Psoas muscle (tissue), 8 donors: ENCODE measurements around the gene ORAI1. TPM values are rescaled to one million over a fixed set of nuclear protein-coding genes. Genes with fewer than 3 reads are reported as not detected.
"Not testable (repeated sequence)": the region's sequence is repeated elsewhere in the genome, so short reads cannot be mapped to it uniquely, and the experiment has no call there.

Source experiments
- ATAC-seq, 4 donors: fragments of 200-7000 bp; cut with Tn5 transposase; one replicate each; pipeline ENCODE4 v1.9.1; 2020; ENCODE audit warnings: moderate library complexity in 3 of 4, mild to moderate bottlenecking in 2 of 4
- DNase-seq, 2 donors: peaks; one replicate each; pipeline ENCODE4 v3.0.0-alpha.2; 2020
- H3K27ac ChIP-seq: fragments of 200-600 bp; one replicate; pipeline ENCODE4 v1.8.0; 2022
- H3K27me3 ChIP-seq, 3 donors: fragments of 200-600 bp in 1 of 3; one replicate each; pipeline versions ENCODE4 v1.6.1 to v1.8.0; 2013 to 2022; ENCODE audit warnings: low read length in 2 of 3, mild to moderate bottlenecking in 2 of 3, moderate library complexity in 1 of 3; ENCODE audit not compliant: insufficient read depth in 3 of 3
- H3K36me3 ChIP-seq, 2 donors: fragments of 200-600 bp in 1 of 2; one replicate each; pipeline versions ENCODE4 v1.6.1 to v1.8.0; 2013 to 2022; ENCODE audit warnings: low read depth in 1 of 2, mild to moderate bottlenecking in 1 of 2, moderate library complexity in 1 of 2; ENCODE audit not compliant: insufficient read depth in 1 of 2
- H3K4me1 ChIP-seq: fragments of 200-600 bp; one replicate; pipeline ENCODE4 v1.8.0; 2022
- H3K4me3 ChIP-seq: fragments of 200-600 bp; one replicate; pipeline ENCODE4 v1.8.0; 2022; ENCODE audit warnings: mild to moderate bottlenecking
- H3K9me3 ChIP-seq: fragments of 200-600 bp; one replicate; pipeline ENCODE4 v1.8.0; 2022
- WGBS, 3 donors: extraction: QIAGEN DNeasy Blood & Tissue Kit; methylation state at CpG; one replicate each; pipeline versions ENCODE4 v1.1.6 to v1.1.7; 2013; 5-methylcytosine and 5-hydroxymethylcytosine counted together
- intact Hi-C, 2 donors: fragments of 100-400 bp; cut with DNase I; formaldehyde crosslinking; loops; one replicate each; pipeline versions ENCODE4 v1.11.0 to v1.14.2; 2022
- polyA plus RNA-seq, 3 donors: library from polyadenylated mRNA; stranded (reverse); fragments of 200-250 nt; gene quantifications; one replicate each; pipeline ENCODE4 v1.2.3, GENCODE V29; 2013
- total RNA-seq, 4 donors: library from RNA; stranded (reverse); fragmentation: NEBNext Ultra II Directional in 2 of 4; extraction: Animal tissue kit (Norgen Biotek cat#: 25700) in 2 of 4; gene quantifications; one replicate each; pipeline versions ENCODE4 v1.2.1 to v1.2.4, GENCODE V29; 2021 to 2023
- TF ChIP-seq, protein P1 (sequence below): fragments of 200-600 bp; IDR thresholded peaks from one replicate; pipeline ENCODE4 v1.8.0; 2022; ENCODE audit warnings: antibody characterized with exemption
- donor health status: healthy with polysubstance abuse.
- donor health status: DM: no; HTN: no; CAD: no; lungs with moderate emphysema.
- donor health status: Bipolar disorder and iron deficiency.
- donor health status: healthy.
- donor health status: DM: yes; HTN: yes; CAD: no.
- donor health status: DM: no; HTN: no; CAD: no.
- donor health status: DM: no; HTN: no; CAD: no.
- donor health status: DM: yes; HTN: yes; CAD: no.

ORAI1 gene
- total and polyA plus RNA-seq, 7 donors = 17.9 to 75.5 (median 27.4) TPM

DNA sequence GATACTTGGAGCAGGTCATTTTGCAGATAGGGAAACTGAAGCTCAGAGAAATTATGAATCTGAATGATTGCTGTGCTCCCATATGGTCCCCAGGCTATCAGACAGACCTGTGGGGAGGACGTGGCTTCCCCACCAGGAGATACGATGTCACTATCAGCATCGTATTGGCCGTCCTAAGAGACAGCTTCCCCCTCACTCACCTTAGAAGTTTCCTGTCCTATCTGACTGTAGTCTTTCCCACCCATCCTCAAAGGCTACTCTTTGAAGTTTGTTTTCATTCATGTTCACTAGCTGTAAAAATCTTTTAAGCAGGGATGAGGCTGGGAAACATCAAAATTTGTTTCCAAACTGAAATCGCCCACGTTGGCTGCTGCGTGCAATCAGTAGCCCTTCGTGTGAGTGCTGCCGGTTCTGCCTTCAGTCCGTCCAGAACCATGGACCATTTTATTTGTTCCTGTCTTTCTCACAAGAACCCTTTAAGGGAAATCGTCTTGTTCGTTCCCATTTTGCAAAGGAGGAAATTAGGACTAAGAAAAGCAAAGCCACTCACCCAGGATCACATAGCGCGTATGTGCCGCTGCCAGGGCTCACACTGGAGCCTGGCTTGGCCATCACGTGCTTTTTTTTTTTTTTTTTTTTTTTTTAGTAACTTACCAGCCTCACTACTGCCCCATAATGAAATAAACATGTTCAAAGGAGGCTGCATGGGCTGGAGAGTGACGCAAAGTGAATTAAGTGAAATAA, 44.5 kb upstream of the ORAI1 start:
- TF ChIP-seq, protein P1, sequence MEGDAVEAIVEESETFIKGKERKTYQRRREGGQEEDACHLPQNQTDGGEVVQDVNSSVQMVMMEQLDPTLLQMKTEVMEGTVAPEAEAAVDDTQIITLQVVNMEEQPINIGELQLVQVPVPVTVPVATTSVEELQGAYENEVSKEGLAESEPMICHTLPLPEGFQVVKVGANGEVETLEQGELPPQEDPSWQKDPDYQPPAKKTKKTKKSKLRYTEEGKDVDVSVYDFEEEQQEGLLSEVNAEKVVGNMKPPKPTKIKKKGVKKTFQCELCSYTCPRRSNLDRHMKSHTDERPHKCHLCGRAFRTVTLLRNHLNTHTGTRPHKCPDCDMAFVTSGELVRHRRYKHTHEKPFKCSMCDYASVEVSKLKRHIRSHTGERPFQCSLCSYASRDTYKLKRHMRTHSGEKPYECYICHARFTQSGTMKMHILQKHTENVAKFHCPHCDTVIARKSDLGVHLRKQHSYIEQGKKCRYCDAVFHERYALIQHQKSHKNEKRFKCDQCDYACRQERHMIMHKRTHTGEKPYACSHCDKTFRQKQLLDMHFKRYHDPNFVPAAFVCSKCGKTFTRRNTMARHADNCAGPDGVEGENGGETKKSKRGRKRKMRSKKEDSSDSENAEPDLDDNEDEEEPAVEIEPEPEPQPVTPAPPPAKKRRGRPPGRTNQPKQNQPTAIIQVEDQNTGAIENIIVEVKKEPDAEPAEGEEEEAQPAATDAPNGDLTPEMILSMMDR = no peak
- ATAC-seq (peak; percentile 54 to 79 (median 74)), DNase-seq (peak; percentile 44 to 83)
- H3K4me3 ChIP-seq = peak overlapping the region; percentile 82
- H3K27ac ChIP-seq = peak overlapping the region; percentile 93
- no peaks in the 10 kb centered on the region for H3K36me3 ChIP-seq
- WGBS, 3 donors = 14 to 24% (median 16%) methylated on average over 17 of the region's 17 CpGs
- H3K4me1 ChIP-seq = peaks cover 32% of the 10 kb centered on the region
- intact Hi-C loops = no loop called here
- no peaks in the 10 kb centered on the region for H3K27me3 ChIP-seq
- H3K9me3 ChIP-seq = no peaks in the 10 kb centered on the region

DNA sequence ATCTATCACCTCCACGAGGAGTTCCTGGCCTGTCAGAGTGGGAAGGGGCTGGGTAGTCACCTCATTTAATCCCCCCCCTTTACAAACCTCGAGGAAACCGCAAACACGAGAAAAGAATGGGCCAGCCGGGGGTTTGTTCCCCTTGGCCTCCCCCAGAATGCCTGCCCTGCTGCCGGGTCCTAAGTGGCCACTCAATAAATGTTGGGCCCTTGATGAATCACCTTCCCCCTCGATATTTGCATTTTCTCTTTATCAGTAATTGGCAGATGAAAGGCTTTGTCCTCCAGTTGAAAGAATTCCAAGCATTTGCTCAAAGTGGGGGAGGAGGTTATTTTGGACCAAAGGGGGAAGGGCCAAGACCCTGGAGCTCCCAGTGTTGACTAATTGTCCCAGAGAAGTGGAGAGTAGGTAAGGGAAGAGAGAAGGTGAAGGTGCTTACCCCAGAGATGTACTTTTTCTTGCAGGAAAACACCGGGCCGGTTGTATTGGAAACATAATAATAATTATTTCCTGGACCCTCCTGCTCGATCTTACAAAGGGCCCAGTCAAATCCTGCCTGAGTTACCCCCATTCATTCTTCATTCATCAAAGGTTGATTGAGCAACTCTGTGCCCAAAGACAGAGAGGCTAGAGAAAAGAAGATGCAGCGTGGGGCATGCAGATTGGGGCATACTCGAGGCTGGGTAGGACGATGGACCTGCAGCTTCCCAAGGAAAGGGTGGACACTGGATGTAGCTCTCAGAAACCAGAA, 43.6 kb upstream of the ORAI1 start:
- Histone ChIP-seq H3K36me3 (no peaks in the 10 kb centered on the region), H3K4me3 (peak overlapping the region; percentile 82), H3K27ac (peak overlapping the region; percentile 93), H3K27me3 (no peaks in the 10 kb centered on the region), H3K4me1 (peaks cover 34% of the 10 kb centered on the region), H3K9me3 (no peaks in the 10 kb centered on the region)
- intact Hi-C loops = no loop called here
- WGBS, 3 donors = 57 to 67% (median 62%) methylated on average over 13 of the region's 13 CpGs
- ATAC-seq (no peak), DNase-seq (no peak)
- TF ChIP-seq, protein P1 = no peak

DNA sequence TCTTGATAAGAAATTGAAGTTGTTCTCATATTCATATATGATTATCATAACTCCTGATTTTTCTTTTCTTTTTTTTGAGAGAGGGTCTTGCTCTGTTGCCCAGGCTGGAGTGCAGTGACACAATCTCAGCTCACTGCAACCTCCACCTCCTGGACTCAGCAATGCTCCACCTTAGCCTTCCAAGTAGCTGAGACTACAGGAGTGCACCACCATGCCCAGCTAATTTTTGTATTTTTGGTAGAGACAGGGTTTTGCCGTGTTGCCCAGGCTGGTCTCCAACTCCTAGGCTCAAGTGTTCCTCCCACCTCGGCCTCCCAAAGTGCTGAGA, 43.0 kb upstream of the ORAI1 start:
- 56 to 75% (median 63%) methylated on average over 2 of the region's 2 CpGs for WGBS, 3 donors
- peaks cover 29% of the 10 kb centered on the region for H3K4me1 ChIP-seq
- DNase-seq, intact Hi-C loops, H3K9me3 ChIP-seq, H3K36me3 ChIP-seq, H3K4me3 ChIP-seq, ATAC-seq, H3K27me3 ChIP-seq: not testable (repeated sequence)
- peak overlapping the region; percentile 93 for H3K27ac ChIP-seq

DNA sequence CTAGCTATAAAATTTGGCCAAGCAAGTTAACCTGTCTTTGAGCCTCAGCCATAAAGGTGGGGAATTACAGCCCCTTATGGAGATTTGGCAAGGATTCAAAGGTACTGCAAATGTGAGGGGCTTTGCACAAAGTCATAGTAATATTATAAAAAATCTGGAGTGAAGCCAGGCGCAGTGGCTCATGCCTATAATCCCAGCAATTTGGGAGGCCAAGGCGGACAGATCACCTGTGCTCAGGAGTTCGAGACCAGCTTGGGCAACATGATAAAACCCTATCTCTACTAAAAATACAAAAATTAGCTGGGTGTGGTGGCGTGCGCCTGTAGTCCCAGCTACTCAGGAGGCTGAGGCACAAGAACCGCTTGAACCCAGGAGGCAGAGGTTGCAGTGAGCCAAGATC, 41.4 kb upstream of the ORAI1 start:
- H3K4me3 ChIP-seq, H3K27ac ChIP-seq, ATAC-seq, H3K27me3 ChIP-seq, intact Hi-C loops, H3K9me3 ChIP-seq, DNase-seq, H3K36me3 ChIP-seq: not testable (repeated sequence)
- H3K4me1 ChIP-seq = peaks cover 24% of the 10 kb centered on the region
- WGBS, 3 donors = 97 to 98% (median 97%) methylated on average over 6 of the region's 6 CpGs

DNA sequence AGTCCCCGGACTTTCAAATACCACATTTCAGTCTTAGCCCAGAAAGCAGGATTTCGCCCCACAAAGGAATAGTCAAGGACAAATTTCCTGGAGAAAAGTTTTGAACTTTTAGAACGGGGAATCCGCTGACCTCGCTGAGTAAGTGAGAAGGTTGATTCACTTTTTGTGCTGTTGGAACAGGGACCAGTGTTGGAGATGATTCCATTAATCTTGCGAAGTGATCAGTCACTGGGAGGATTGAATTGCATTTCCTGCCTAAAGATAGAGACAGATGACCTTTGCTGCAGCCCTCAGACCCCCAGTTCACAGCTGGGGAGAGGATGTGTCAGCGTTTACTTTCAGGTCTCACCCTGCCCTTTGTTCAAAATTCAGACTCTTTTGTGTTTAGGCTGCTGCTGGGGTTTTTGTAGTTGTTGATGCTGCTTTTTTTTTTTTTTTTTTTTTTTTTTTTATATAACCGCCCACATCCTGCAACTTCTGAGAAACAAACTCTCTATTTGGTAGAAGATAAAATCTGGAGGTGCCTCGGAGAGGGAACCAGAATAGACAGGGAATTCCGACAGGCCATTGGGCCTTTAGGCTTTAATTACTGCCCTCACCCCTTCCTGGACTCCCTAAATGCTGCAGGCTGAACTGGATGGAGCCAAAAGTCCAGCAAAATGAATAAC, 35.7 kb upstream of the ORAI1 start:
- peak overlapping the region; percentile 87 for H3K27ac ChIP-seq
- peak overlapping the region; percentile 69 for H3K4me3 ChIP-seq
- intact Hi-C loops = no loop called here
- TF ChIP-seq, protein P1 = no peak
- H3K36me3 ChIP-seq = no peaks in the 10 kb centered on the region
- peaks cover 19% of the 10 kb centered on the region for H3K4me1 ChIP-seq
- WGBS, 3 donors = 12 to 20% (median 17%) methylated on average over 10 of the region's 10 CpGs
- H3K9me3 ChIP-seq = no peaks in the 10 kb centered on the region
- no peaks in the 10 kb centered on the region for H3K27me3 ChIP-seq
- DNase-seq = peak in 1 of 2 donors; percentile 20
- peak; percentile 81 to 90 (median 83) for ATAC-seq
